GM21447 (cell line): ENCODE data around the gene USHBP1.

Experiments
- ATAC-seq: cut with Tn5 transposase; IDR thresholded peaks from one replicate; pipeline ENCODE4 v1.9.1; 2021; ENCODE audit not compliant: unreplicated experiment

Gene USHBP1

GRCh38 chr19:17242431-17243208 lies 21.9 kb downstream of the USHBP1 start:
- no peak for ATAC-seq

GRCh38 chr19:17240826-17241399 lies 23.6 kb downstream of the USHBP1 start:
- no peak for ATAC-seq

GRCh38 chr19:17240062-17240752 lies 24.3 kb downstream of the USHBP1 start:
- no peak for ATAC-seq

- ATAC-seq, result no peak
Measured at GRCh38 chr19:17237747-17238706, 26.5 kb downstream of the USHBP1 start.

GRCh38 chr19:17236811-17237543 lies 27.6 kb downstream of the USHBP1 start:
- ATAC-seq, result no peak

- ATAC-seq, result no peak
Measured at GRCh38 chr19:17235971-17236777, 28.4 kb downstream of the USHBP1 start.

GRCh38 chr19:17235300-17235970 lies 29.1 kb downstream of the USHBP1 start:
- peak; percentile 50 for ATAC-seq

- peak; percentile 57 for ATAC-seq
Measured at GRCh38 chr19:17234911-17235299, 29.6 kb downstream of the USHBP1 start.

- ATAC-seq, result no peak
Measured at GRCh38 chr19:17232258-17232657, 32.3 kb downstream of the USHBP1 start.

- no peak for ATAC-seq
Measured at GRCh38 chr19:17229890-17230289, 34.7 kb downstream of the USHBP1 start.

- ATAC-seq, result no peak
Measured at GRCh38 chr19:17227798-17228367, 36.7 kb downstream of the USHBP1 start.

- ATAC-seq, result peak; percentile 88
Measured at GRCh38 chr19:17226002-17226933, 38.3 kb downstream of the USHBP1 start, which contains the start of gene OCEL1. Gene OCEL1 (plus strand): TSS chr19:17226226. CDS start chr19:17226248, 22 bp downstream.

GRCh38 chr19:17225053-17225452 lies 39.5 kb downstream of the USHBP1 start:
- ATAC-seq, result no peak

GRCh38 chr19:17220207-17220758 lies 44.3 kb downstream of the USHBP1 start:
- ATAC-seq, result no peak

GRCh38 chr19:17219286-17219685 lies 45.3 kb downstream of the USHBP1 start:
- no peak for ATAC-seq

- no peak for ATAC-seq
Measured at GRCh38 chr19:17216058-17216670, 48.4 kb downstream of the USHBP1 start.
